Measurements from ENCODE around the gene IPP. TPM values are rescaled to one million over a fixed set of nuclear protein-coding genes. Genes with fewer than 3 reads are reported as not detected.

Gene IPP
- polyA plus RNA-seq, 1 donor (not counting 4 experiments of a cell fraction or from before 2014, with no cell fraction given): 10.0 TPM

GRCh38 chr1:45659222-45659621, 91.2 kb downstream of the IPP start:
- Histone ChIP-seq H2AFZ (ENCODE audit: control insufficient read depth, low read length) (no peak overlapping the region), H3K4me1 (ENCODE audit: control insufficient read depth, extremely low read depth, insufficient read depth, low read length) (peaks cover 7% of the 10 kb centered on the region), H3K27me3 (ENCODE audit: control insufficient read depth, extremely low read depth, insufficient read depth, low read length) (no peaks in the 10 kb centered on the region), H3K36me3 (ENCODE audit: control insufficient read depth in 2 of 2, extremely low read depth in 1 of 2, insufficient read depth in 2 of 2, low read length in 2 of 2) (peaks cover 22 to 38% of the 10 kb centered on the region in 2 experiments), H3K4me2 (ENCODE audit: control insufficient read depth, extremely low read depth, insufficient read depth, low read depth, low read length) (no peak overlapping the region), H4K20me1 (ENCODE audit: control insufficient read depth, extremely low read depth, insufficient read depth, low read length) (peaks cover 8% of the 10 kb centered on the region), H3K9ac (ENCODE audit: control insufficient read depth, extremely low read depth, insufficient read depth, low read length) (no peak overlapping the region), H3K9me1 (ENCODE audit: control insufficient read depth, extremely low read depth, insufficient read depth, low read length) (no peaks in the 10 kb centered on the region), H3K9me3 (ENCODE audit: control insufficient read depth, low read depth, low read length) (no peaks in the 10 kb centered on the region), H3K27ac (ENCODE audit: control insufficient read depth, insufficient read depth, low read length) (no peak overlapping the region), H3K79me2 (ENCODE audit: control insufficient read depth, insufficient read depth, low read length) (peaks cover 42% of the 10 kb centered on the region), H3K4me3 (ENCODE audit: control insufficient read depth in 2 of 3, extremely low read depth in 1 of 3, insufficient read depth in 2 of 3, low read depth in 1 of 3, low read length in 3 of 3) (no peak overlapping the region)
- FAIRE-seq (no peak), DNase-seq (ENCODE audit: low read depth, low spot score) (no peak)
- TF ChIP-seq EZH2 (IDR thresholded peaks at IDR 0.05; ENCODE audit: low read length) (no peak), CTCF (optimal IDR thresholded peaks at IDR 0.05 in 1 of 3, IDR thresholded peaks at IDR 0.05 in 1 of 3, conservative IDR thresholded peaks at IDR 0.05 in 1 of 3; ENCODE audit: extremely low read depth in 1 of 3, insufficient read depth in 2 of 3, low read length in 3 of 3) (no peak)
- dilution Hi-C loops (cut with MboI; ENCODE audit: extremely low pct_ligation_motif_present, low sequenced_read_pairs): no loop called here

GRCh38 chr1:45658171-45658570, 92.3 kb downstream of the IPP start:
- no peak overlapping the region for H2AFZ ChIP-seq (ENCODE audit: control insufficient read depth, low read length)
- peaks cover 24 to 47% of the 10 kb centered on the region in 2 experiments for H3K36me3 ChIP-seq (ENCODE audit: control insufficient read depth in 2 of 2, extremely low read depth in 1 of 2, insufficient read depth in 2 of 2, low read length in 2 of 2)
- no peak overlapping the region for H3K9ac ChIP-seq (ENCODE audit: control insufficient read depth, extremely low read depth, insufficient read depth, low read length)
- H3K9me1 ChIP-seq (ENCODE audit: control insufficient read depth, extremely low read depth, insufficient read depth, low read length): no peaks in the 10 kb centered on the region
- H3K4me3 ChIP-seq (ENCODE audit: control insufficient read depth in 2 of 3, extremely low read depth in 1 of 3, insufficient read depth in 2 of 3, low read depth in 1 of 3, low read length in 3 of 3): no peak overlapping the region
- no peak overlapping the region for H3K27ac ChIP-seq (ENCODE audit: control insufficient read depth, insufficient read depth, low read length)
- FAIRE-seq (no peak), DNase-seq (ENCODE audit: low read depth, low spot score) (no peak)
- H3K9me3 ChIP-seq (ENCODE audit: control insufficient read depth, low read depth, low read length): no peaks in the 10 kb centered on the region
- peaks cover 6% of the 10 kb centered on the region for H4K20me1 ChIP-seq (ENCODE audit: control insufficient read depth, extremely low read depth, insufficient read depth, low read length)
- peaks cover 31% of the 10 kb centered on the region for H3K79me2 ChIP-seq (ENCODE audit: control insufficient read depth, insufficient read depth, low read length)
- dilution Hi-C loops (cut with MboI; ENCODE audit: extremely low pct_ligation_motif_present, low sequenced_read_pairs): no loop called here
- TF ChIP-seq EZH2 (IDR thresholded peaks at IDR 0.05; ENCODE audit: low read length) (no peak), CTCF (optimal IDR thresholded peaks at IDR 0.05 in 1 of 3, IDR thresholded peaks at IDR 0.05 in 1 of 3, conservative IDR thresholded peaks at IDR 0.05 in 1 of 3; ENCODE audit: extremely low read depth in 1 of 3, insufficient read depth in 2 of 3, low read length in 3 of 3) (no peak)
- H3K4me2 ChIP-seq (ENCODE audit: control insufficient read depth, extremely low read depth, insufficient read depth, low read depth, low read length): no peak overlapping the region
- H3K4me1 ChIP-seq (ENCODE audit: control insufficient read depth, extremely low read depth, insufficient read depth, low read length): peaks cover 7% of the 10 kb centered on the region
- H3K27me3 ChIP-seq (ENCODE audit: control insufficient read depth, extremely low read depth, insufficient read depth, low read length): no peaks in the 10 kb centered on the region
